GM12878 (cell line): ENCODE measurements around the gene DYNLT5. TPM values are rescaled to one million over a fixed set of nuclear protein-coding genes. Genes with fewer than 3 reads are reported as not detected.

Experiments
- ATAC-seq: fragments of 200-7000 bp; cut with Tn5 transposase; 3 replicates; pipeline ENCODE4 v1.9.1; 2020; ENCODE audit warnings: mild to moderate bottlenecking, moderate library complexity
- BruUV-seq: library from RNA; stranded (reverse); fragments of 400-500 nt; replicated peaks from 2 replicates; lab custom pipeline; 2021; lab: Mats Ljungman, UMichigan
- CTCF ChIA-PET: fragments of 300-600 bp; sonication (Branson Sonifier 250); formaldehyde crosslinking; extraction: SDS; loops from one replicate; lab custom pipeline; 2021; ENCODE audit warnings: inconsistent platforms; lab: Yijun Ruan, JAX
- POLR2A ChIA-PET: fragments of 350-600 bp; formaldehyde crosslinking; extraction: SDS; loops from one replicate; lab custom pipeline; 2021; ENCODE audit warnings: inconsistent platforms; lab: Charles Lee
- RAD21 ChIA-PET: fragments of 300-600 bp; sonication (Branson Sonifier 250); formaldehyde crosslinking; loops from one replicate; lab custom pipeline; 2023; ENCODE audit warnings: antibody characterized with exemption; ENCODE audit not compliant: unreplicated experiment; lab: Charles Lee
- SMC1A ChIA-PET: fragments of 300-600 bp; sonication (Branson Sonifier 250); formaldehyde crosslinking; loops from one replicate; lab custom pipeline; 2023; ENCODE audit not compliant: unreplicated experiment, uncharacterized antibody; lab: Charles Lee
- DNase-seq: peaks from one replicate; pipeline ENCODE4 v3.0.0-alpha.2; 2011; ENCODE audit warnings: low read depth, low spot score
- FAIRE-seq: peaks from 3 replicates; lab custom pipeline; 2011; peaks lifted over from hg19 to GRCh38; lab: Jason Lieb, UNC
- H2AFZ ChIP-seq: 2 replicates; pipeline ENCODE4 v1.6.0; 2011; ENCODE audit warnings: low read depth, low read length, control low read depth; ENCODE audit not compliant: control insufficient read depth
- H3K27ac ChIP-seq: 2 replicates; pipeline ENCODE4 v1.5.1; 2011; ENCODE audit warnings: control low read depth; ENCODE audit not compliant: control insufficient read depth, insufficient read depth
- H3K27me3 ChIP-seq, 2 experiments: replicated peaks in 1 of 2; 2 replicates each; pipeline versions ENCODE4 v1.6.0 to v1.6.1; 2011; ENCODE audit warnings: low read length in 1 of 2; ENCODE audit not compliant: control insufficient read depth in 2 of 2, insufficient read depth in 2 of 2
- H3K36me3 ChIP-seq, 2 experiments: 2 replicates each; pipeline ENCODE4 v1.5.1; 2011; ENCODE audit warnings: low read length in 1 of 2; ENCODE audit not compliant: control insufficient read depth in 2 of 2, insufficient read depth in 2 of 2
- H3K4me1 ChIP-seq: 2 replicates; pipeline ENCODE4 v1.6.1; 2011; ENCODE audit warnings: mild to moderate bottlenecking, low read length, moderate library complexity, mixed read lengths; ENCODE audit not compliant: control insufficient read depth, insufficient read depth
- H3K4me2 ChIP-seq: 2 replicates; pipeline ENCODE4 v1.6.0; 2011; ENCODE audit warnings: control low read depth; ENCODE audit not compliant: control insufficient read depth, insufficient read depth
- H3K4me3 ChIP-seq: fragments of 200-600 bp; sonication (generic); 2 replicates; pipeline ENCODE4 v1.5.1; 2016
- H3K79me2 ChIP-seq: 2 replicates; pipeline ENCODE4 v1.6.0; 2011; ENCODE audit warnings: low read length; ENCODE audit not compliant: control insufficient read depth, insufficient read depth
- H3K9ac ChIP-seq: 2 replicates; pipeline ENCODE4 v1.8.0; 2011; ENCODE audit warnings: low read length, control low read depth, mixed read lengths; ENCODE audit not compliant: control insufficient read depth, insufficient read depth
- H3K9me3 ChIP-seq: replicated peaks from 3 replicates; pipeline ENCODE4 v1.5.1; 2011; ENCODE audit warnings: mild to moderate bottlenecking, low read length; ENCODE audit not compliant: control insufficient read depth, insufficient read depth
- H4K20me1 ChIP-seq: 2 replicates; pipeline ENCODE4 v1.6.0; 2011; ENCODE audit not compliant: control insufficient read depth, insufficient read depth
- BHLHE40 ChIP-seq, 2 experiments: fragments of 450-650 bp in 1 of 2; IDR thresholded peaks; 2 replicates each; pipeline ENCODE4 v1.6.1; 2011 to 2017; ENCODE audit warnings: low read depth in 2 of 2, borderline replicate concordance in 1 of 2, improper control_type of control experiment in 1 of 2, low read length in 1 of 2, mild to moderate bottlenecking in 1 of 2
- CHD2 ChIP-seq: IDR thresholded peaks from 2 replicates; pipeline ENCODE4 v1.6.1; 2011; ENCODE audit warnings: low read depth, low read length, improper control_type of control experiment, borderline replicate concordance
- GABPA ChIP-seq: IDR thresholded peaks from 2 replicates; pipeline ENCODE4 v1.6.1; 2014; ENCODE audit warnings: antibody characterized with exemption, low read depth, mild to moderate bottlenecking, inconsistent platforms
- HDGF ChIP-seq: fragments of 450-650 bp; IDR thresholded peaks from 2 replicates; pipeline ENCODE4 v1.6.1; 2016; ENCODE audit warnings: antibody characterized with exemption
- HSF1 ChIP-seq: fragments of 150-350 bp; IDR thresholded peaks from 2 replicates; pipeline ENCODE4 v1.6.1; 2014; ENCODE audit warnings: mild to moderate bottlenecking, low read depth, low read length
- PAX8 ChIP-seq: fragments of 450-650 bp; IDR thresholded peaks from 2 replicates; pipeline ENCODE4 v1.6.1; 2017; ENCODE audit warnings: mild to moderate bottlenecking, moderate library complexity
- PML ChIP-seq: IDR thresholded peaks from 2 replicates; pipeline ENCODE4 v1.6.1; 2012; ENCODE audit warnings: low read length, inconsistent platforms
- SUZ12 ChIP-seq: fragments of 200-600 bp; sonication (generic); IDR thresholded peaks from one replicate; pipeline ENCODE4 v1.6.1; 2018; ENCODE audit warnings: antibody characterized with exemption, mild to moderate bottlenecking; ENCODE audit not compliant: unreplicated experiment
- ZBTB11 ChIP-seq: fragments of 450-650 bp; formaldehyde crosslinking; IDR thresholded peaks from 2 replicates; pipeline ENCODE4 v1.5.0; 2022; ENCODE audit warnings: mild to moderate bottlenecking, missing genetic modification characterization
- ZBTB4 ChIP-seq: fragments of 450-650 bp; formaldehyde crosslinking; IDR thresholded peaks from 2 replicates; pipeline ENCODE4 v1.4.0; 2022; ENCODE audit warnings: mild to moderate bottlenecking, moderate library complexity
- ZNF622 ChIP-seq: fragments of 450-650 bp; IDR thresholded peaks from 2 replicates; pipeline ENCODE4 v1.6.1; 2017; ENCODE audit warnings: mild to moderate bottlenecking, inconsistent platforms
- ZZZ3 ChIP-seq: IDR thresholded peaks from 2 replicates; pipeline ENCODE4 v1.6.1; 2011; ENCODE audit warnings: low read depth; ENCODE audit not compliant: control insufficient read depth, insufficient read length
- WGBS: methylation state at CpG from one replicate; pipeline ENCODE4 v1.1.6; 2016; ENCODE audit warnings: low lambda C conversion rate; ENCODE audit not compliant: insufficient replicate concordance, insufficient coverage; ENCODE audit errors: missing lambda C conversion rate; 5-methylcytosine and 5-hydroxymethylcytosine counted together
- in situ Hi-C: fragments of 300-500 bp; cut with MboI; formaldehyde crosslinking; loops from 9 replicates; pipeline ENCODE4 v1.14.3; 2018; ENCODE audit warnings: mixed read lengths
- intact Hi-C: fragments of 100-400 bp; cut with micrococcal nuclease; formaldehyde crosslinking; loops from one replicate; pipeline ENCODE4 v1.14.2; 2022; ENCODE audit not compliant: unreplicated experiment
- polyA plus RNA-seq, 11 experiments: library from polyadenylated mRNA; depleted of rRNA in 4 of 11; unstranded in 6 of 11; stranded (reverse) in 5 of 11; fragments of >200 nt; fragmentation: Nextera tagmentation in 4 of 11; fragmentation: Illumina TruSeq in 1 of 11; extraction: Ambion mirVana in 4 of 11; extraction: Trizol in 1 of 11; gene quantifications; 1 replicate in 1 of 11; 2 replicates in 10 of 11; pipeline versions ENCODE4 v1.2.1 to v1.2.3, GENCODE V29; 2011 to 2016; ENCODE audit warnings: inconsistent platforms in 2 of 11, missing spikeins in 2 of 11, low read depth in 1 of 11
- total RNA-seq, 4 experiments: library from RNA; depleted of rRNA in 3 of 4; stranded (reverse); fragments of >200 nt in 3 of 4; fragmentation: Illumina TruSeq in 1 of 4; extraction: Trizol in 1 of 4; gene quantifications; 2 replicates each; pipeline versions ENCODE4 v1.2.1 to v1.2.3, GENCODE V29; 2013 to 2021

Gene DYNLT5
- total and polyA plus RNA-seq, 10 of the 15 experiments (the other 5 are each of a cell fraction or from before 2014, with no cell fraction given), result not detected

GRCh38 chr1:66729119-66729518 is 23.1 kb upstream of the DYNLT5 start (continued):
- TF ChIP-seq ZBTB11 (CRISPR knock-in tag) (no peak), CHD2 (no peak), HDGF (no peak), HSF1 (no peak), ZNF622 (no peak), SUZ12 (no peak)

- Histone ChIP-seq H3K27ac (no peak overlapping the region), H3K79me2 (no peaks in the 10 kb centered on the region), H2AFZ (no peak overlapping the region), H3K36me3 (no peaks in the 10 kb centered on the region), H3K4me2 (no peak overlapping the region), H4K20me1 (no peaks in the 10 kb centered on the region), H3K4me1 (no peaks in the 10 kb centered on the region), H3K4me3 (no peak overlapping the region), H3K27me3 (0 out of 4 replicates have a peak, but pooled peaks cover 0 to 4% of the 10 kb centered on the region in 2 experiments), H3K9ac (no peak overlapping the region), H3K9me3 (no peaks in the 10 kb centered on the region)
- FAIRE-seq (no peak), DNase-seq (no peak), ATAC-seq (no peak)
- ChIA-PET POLR2A (no interaction called here), SMC1A (no interaction called here), CTCF (no interaction called here), RAD21 (no interaction called here)
- 58% methylated on average over 3 of the region's 3 CpGs for WGBS
- no TSS peak for BruUV-seq
- intact Hi-C loops (loop anchor here (5.0 kb wide), 2 partner anchors 122 to 487 kb away; no protein-coding TSS in a partner anchor), in situ Hi-C loops (loop anchor here (10.0 kb wide), 1 partner anchor 475 kb away; no protein-coding TSS in a partner anchor)
- TF ChIP-seq PAX8 (no peak), ZBTB4 (CRISPR knock-in tag) (no peak), PML (no peak), GABPA (no peak), BHLHE40 (IDR thresholded peaks at IDR 0.05; ENCODE audit: borderline replicate concordance in 1 of 2, low read depth in 2 of 2, low read length in 1 of 2) (no peak), ZZZ3 (no peak)
These were observed 22.7 kb upstream of the DYNLT5 start for GRCh38 chr1:66729523-66729922.
